ENCODE measurements around the gene FAM3B. TPM values are rescaled to one million over a fixed set of nuclear protein-coding genes. Genes with fewer than 3 reads are reported as not detected.

Gene FAM3B
- total RNA-seq = not detected

GRCh38 chr21:41316200-41317062 is at the start of gene FAM3B:
TSS of gene FAM3B (plus strand) at chr21:41316801. CDS start at chr21:41316880, 79 bp downstream.
- H3K4me1 Mint-ChIP-seq (ENCODE audit: low read depth) = peaks cover 12% of the 10 kb centered on the region
- peak within 1 kb of the TSS; percentile 4 to 29 for H3K4me3 Mint-ChIP-seq
- H3K27me3 Mint-ChIP-seq (ENCODE audit: low read depth) = peaks cover 23% of the 10 kb centered on the region
- peaks cover 0 to 2% of the 10 kb centered on the region in 2 donors for H3K36me3 Mint-ChIP-seq (ENCODE audit: insufficient read depth in 2 of 2)
- no peak for ATAC-seq (replicated peaks in 1 of 2)
- H3K27ac Mint-ChIP-seq = no peak within 1 kb of the TSS
- no peak for DNase-seq
- H3K9me3 Mint-ChIP-seq = no peaks in the 10 kb centered on the region

- Mint-ChIP-seq H3K27me3 (ENCODE audit: low read depth) (no peaks in the 10 kb centered on the region), H3K4me3 (no peak overlapping the region), H3K9me3 (peaks cover 2% of the 10 kb centered on the region in 2 donors), H3K36me3 (ENCODE audit: insufficient read depth in 2 of 2) (peaks cover under 1 to 1% of the 10 kb centered on the region in 2 donors), H3K27ac (no peak overlapping the region), H3K4me1 (ENCODE audit: low read depth) (no peaks in the 10 kb centered on the region)
- DNase-seq (no peak), ATAC-seq (replicated peaks in 1 of 2) (no peak)
Measured at GRCh38 chr21:41267346-41267745, 49.3 kb upstream of the FAM3B start.

- Mint-ChIP-seq H3K27ac (no peak overlapping the region), H3K36me3 (ENCODE audit: insufficient read depth in 2 of 2) (peaks cover 2 to 4% of the 10 kb centered on the region in 2 donors), H3K9me3 (peaks cover 0 to 2% of the 10 kb centered on the region in 2 donors), H3K27me3 (ENCODE audit: low read depth) (no peaks in the 10 kb centered on the region), H3K4me1 (ENCODE audit: low read depth) (no peaks in the 10 kb centered on the region), H3K4me3 (no peak overlapping the region)
- DNase-seq (no peak), ATAC-seq (replicated peaks in 1 of 2) (no peak)
Measured at GRCh38 chr21:41269535-41269934, 47.1 kb upstream of the FAM3B start.

- ATAC-seq (replicated peaks in 1 of 2) = no peak
- Mint-ChIP-seq H3K4me3 (no peak overlapping the region), H3K27me3 (ENCODE audit: low read depth) (peaks cover 7% of the 10 kb centered on the region), H3K9me3 (peaks cover 0 to 2% of the 10 kb centered on the region in 2 donors), H3K36me3 (ENCODE audit: insufficient read depth in 2 of 2) (peaks cover 2 to 4% of the 10 kb centered on the region in 2 donors), H3K4me1 (ENCODE audit: low read depth) (no peaks in the 10 kb centered on the region), H3K27ac (no peak overlapping the region)
- no peak for DNase-seq
Measured at GRCh38 chr21:41277196-41277595, 39.4 kb upstream of the FAM3B start.

- Mint-ChIP-seq H3K36me3 (ENCODE audit: insufficient read depth in 2 of 2) (no peaks in the 10 kb centered on the region), H3K4me1 (ENCODE audit: low read depth) (no peaks in the 10 kb centered on the region), H3K9me3 (peaks cover 0 to 1% of the 10 kb centered on the region in 2 donors), H3K27ac (no peak overlapping the region), H3K27me3 (ENCODE audit: low read depth) (peaks cover 14% of the 10 kb centered on the region), H3K4me3 (no peak overlapping the region)
- ATAC-seq (replicated peaks in 1 of 2) (no peak), DNase-seq (no peak)
Measured at GRCh38 chr21:41277846-41278245, 38.8 kb upstream of the FAM3B start.

GRCh38 chr21:41280115-41280919 is 36.3 kb upstream of the FAM3B start:
- Mint-ChIP-seq H3K27ac (no peak overlapping the region), H3K4me1 (ENCODE audit: low read depth) (no peaks in the 10 kb centered on the region), H3K4me3 (no peak overlapping the region), H3K27me3 (ENCODE audit: low read depth) (peaks cover 18% of the 10 kb centered on the region), H3K36me3 (ENCODE audit: insufficient read depth in 2 of 2) (no peaks in the 10 kb centered on the region), H3K9me3 (no peaks in the 10 kb centered on the region)
- ATAC-seq (replicated peaks in 1 of 2) = no peak
- DNase-seq = no peak

GRCh38 chr21:41282412-41282811 is 34.2 kb upstream of the FAM3B start:
- Mint-ChIP-seq H3K9me3 (no peaks in the 10 kb centered on the region), H3K4me3 (no peak overlapping the region), H3K27ac (no peak overlapping the region), H3K4me1 (ENCODE audit: low read depth) (no peaks in the 10 kb centered on the region), H3K36me3 (ENCODE audit: insufficient read depth in 2 of 2) (no peaks in the 10 kb centered on the region), H3K27me3 (ENCODE audit: low read depth) (peaks cover 18% of the 10 kb centered on the region)
- ATAC-seq (replicated peaks in 1 of 2) (no peak), DNase-seq (no peak)

- H3K9me3 Mint-ChIP-seq = no peaks in the 10 kb centered on the region
- peaks cover 18% of the 10 kb centered on the region for H3K27me3 Mint-ChIP-seq (ENCODE audit: low read depth)
- no peaks in the 10 kb centered on the region for H3K36me3 Mint-ChIP-seq (ENCODE audit: insufficient read depth in 2 of 2)
- no peaks in the 10 kb centered on the region for H3K4me1 Mint-ChIP-seq (ENCODE audit: low read depth)
- H3K4me3 Mint-ChIP-seq = no peak overlapping the region
- no peak overlapping the region for H3K27ac Mint-ChIP-seq
- DNase-seq (peak; percentile 38 to 43), ATAC-seq (replicated peaks in 1 of 2) (peak; percentile 80 to 88)
Measured at GRCh38 chr21:41283211-41283818, 33.3 kb upstream of the FAM3B start.

GRCh38 chr21:41289431-41289830 is 27.2 kb upstream of the FAM3B start:
- ATAC-seq (replicated peaks in 1 of 2) = no peak
- H3K36me3 Mint-ChIP-seq (ENCODE audit: insufficient read depth in 2 of 2) = no peaks in the 10 kb centered on the region
- no peaks in the 10 kb centered on the region for H3K9me3 Mint-ChIP-seq
- no peak for DNase-seq
- H3K4me3 Mint-ChIP-seq = no peak overlapping the region
- H3K27ac Mint-ChIP-seq = no peak overlapping the region
- H3K4me1 Mint-ChIP-seq (ENCODE audit: low read depth) = peaks cover 6% of the 10 kb centered on the region
- peaks cover 24% of the 10 kb centered on the region for H3K27me3 Mint-ChIP-seq (ENCODE audit: low read depth)

- no peak overlapping the region for H3K27ac Mint-ChIP-seq
- no peaks in the 10 kb centered on the region for H3K9me3 Mint-ChIP-seq
- no peak for ATAC-seq (replicated peaks in 1 of 2)
- H3K4me3 Mint-ChIP-seq = no peak overlapping the region
- H3K36me3 Mint-ChIP-seq (ENCODE audit: insufficient read depth in 2 of 2) = no peaks in the 10 kb centered on the region
- no peak for DNase-seq
- H3K27me3 Mint-ChIP-seq (ENCODE audit: low read depth) = peaks cover 32% of the 10 kb centered on the region
- H3K4me1 Mint-ChIP-seq (ENCODE audit: low read depth) = peaks cover 6% of the 10 kb centered on the region
Measured at GRCh38 chr21:41290106-41290799, 26.3 kb upstream of the FAM3B start.

- Mint-ChIP-seq H3K27me3 (ENCODE audit: low read depth) (peaks cover 40% of the 10 kb centered on the region), H3K27ac (no peak overlapping the region)
- no peak for ATAC-seq (replicated peaks in 1 of 2)
Measured at GRCh38 chr21:41294548-41295231, 21.9 kb upstream of the FAM3B start.

GRCh38 chr21:41295721-41296254 is 20.8 kb upstream of the FAM3B start:
- no peak overlapping the region for H3K27ac Mint-ChIP-seq
- H3K4me3 Mint-ChIP-seq = no peak overlapping the region
- peaks cover 0 to 2% of the 10 kb centered on the region in 2 donors for H3K9me3 Mint-ChIP-seq
- peaks cover 6% of the 10 kb centered on the region for H3K4me1 Mint-ChIP-seq (ENCODE audit: low read depth)
- peaks cover 34% of the 10 kb centered on the region for H3K27me3 Mint-ChIP-seq (ENCODE audit: low read depth)
- ATAC-seq (replicated peaks in 1 of 2) = no peak
- H3K36me3 Mint-ChIP-seq (ENCODE audit: insufficient read depth in 2 of 2) = no peaks in the 10 kb centered on the region
- no peak for DNase-seq

More at GRCh38 chr21:41294548-41295231, 21.9 kb upstream of the FAM3B start:
- no peaks in the 10 kb centered on the region for H3K36me3 Mint-ChIP-seq (ENCODE audit: insufficient read depth in 2 of 2)
- H3K9me3 Mint-ChIP-seq = peaks cover 0 to 2% of the 10 kb centered on the region in 2 donors
- H3K4me1 Mint-ChIP-seq (ENCODE audit: low read depth) = peaks cover 6% of the 10 kb centered on the region
- no peak for DNase-seq
- H3K4me3 Mint-ChIP-seq = no peak overlapping the region

All from activated T-cell treated with anti-CD3 and anti-CD28 coated beads, Interleukin-2, amount 50 U/mL, for 72 hours (primary cell).